Measurements from ENCODE around the gene CMIP. TPM values are rescaled to one million over a fixed set of nuclear protein-coding genes. Genes with fewer than 3 reads are reported as not detected.

The CMIP gene
- total RNA-seq, 2 experiments from 2014 or later, result 57.1 to 58.3 TPM

GRCh38 chr16:81601008-81601428 lies 156.4 kb downstream of the CMIP start:
- Mint-ChIP-seq H3K27ac (no peak overlapping the region), H3K4me3 (no peak overlapping the region), H3K27me3 (no peaks in the 10 kb centered on the region), H3K9me3 (no peaks in the 10 kb centered on the region), H3K36me3 (ENCODE audit: low read depth) (no peaks in the 10 kb centered on the region), H3K4me1 (peaks cover 13% of the 10 kb centered on the region)
- no peak for DNase-seq
- ChIA-PET POLR2A (no interaction called here), CTCF (no interaction called here)

- Mint-ChIP-seq H3K4me3 (no peak overlapping the region), H3K36me3 (ENCODE audit: low read depth) (no peaks in the 10 kb centered on the region), H3K27ac (no peak overlapping the region), H3K4me1 (peaks cover 8% of the 10 kb centered on the region), H3K27me3 (no peaks in the 10 kb centered on the region), H3K9me3 (no peaks in the 10 kb centered on the region)
- no peak for DNase-seq
- ChIA-PET CTCF (no interaction called here), POLR2A (no interaction called here)
Measured at GRCh38 chr16:81601601-81602255, 157.1 kb downstream of the CMIP start.

- ChIA-PET CTCF (interaction anchor here (1.3 kb wide), 1 partner anchor 13 kb away, joined by 4 read pairs; no protein-coding TSS in a partner anchor), POLR2A (no interaction called here)
- no peaks in the 10 kb centered on the region for H3K9me3 Mint-ChIP-seq
- H3K36me3 Mint-ChIP-seq (ENCODE audit: low read depth), result no peaks in the 10 kb centered on the region
- no peak overlapping the region for H3K27ac Mint-ChIP-seq
- H3K27me3 Mint-ChIP-seq, result no peaks in the 10 kb centered on the region
- DNase-seq, result no peak
- H3K4me3 Mint-ChIP-seq, result no peak overlapping the region
- H3K4me1 Mint-ChIP-seq, result peaks cover 3% of the 10 kb centered on the region
Measured at GRCh38 chr16:81602256-81602776, 157.7 kb downstream of the CMIP start.

GRCh38 chr16:81602792-81603191 lies 158.2 kb downstream of the CMIP start:
- no peaks in the 10 kb centered on the region for H3K9me3 Mint-ChIP-seq
- CTCF ChIA-PET, result interaction anchor here (1.3 kb wide), 1 partner anchor 13 kb away, joined by 4 read pairs; no protein-coding TSS in a partner anchor
- peaks cover 2% of the 10 kb centered on the region for H3K4me1 Mint-ChIP-seq
- H3K27ac Mint-ChIP-seq, result no peak overlapping the region
- POLR2A ChIA-PET, result no interaction called here
- no peak for DNase-seq
- peaks cover under 1% of the 10 kb centered on the region for H3K36me3 Mint-ChIP-seq (ENCODE audit: low read depth)
- H3K27me3 Mint-ChIP-seq, result no peaks in the 10 kb centered on the region
- no peak overlapping the region for H3K4me3 Mint-ChIP-seq

GRCh38 chr16:81604960-81605383 lies 160.4 kb downstream of the CMIP start:
- POLR2A ChIA-PET, result no interaction called here
- Mint-ChIP-seq H3K4me1 (no peaks in the 10 kb centered on the region), H3K4me3 (no peak overlapping the region), H3K27ac (no peak overlapping the region), H3K27me3 (no peaks in the 10 kb centered on the region), H3K36me3 (ENCODE audit: low read depth) (peaks cover 3% of the 10 kb centered on the region), H3K9me3 (no peaks in the 10 kb centered on the region)
- DNase-seq, result no peak
- CTCF ChIA-PET, result no interaction called here

- POLR2A ChIA-PET, result no interaction called here
- H3K27me3 Mint-ChIP-seq, result no peaks in the 10 kb centered on the region
- CTCF ChIA-PET, result no interaction called here
- DNase-seq, result no peak
- H3K4me1 Mint-ChIP-seq, result no peaks in the 10 kb centered on the region
- no peaks in the 10 kb centered on the region for H3K9me3 Mint-ChIP-seq
- H3K4me3 Mint-ChIP-seq, result no peak overlapping the region
- no peak overlapping the region for H3K27ac Mint-ChIP-seq
- H3K36me3 Mint-ChIP-seq (ENCODE audit: low read depth), result peaks cover 3% of the 10 kb centered on the region
Measured at GRCh38 chr16:81606039-81606438, 161.4 kb downstream of the CMIP start.

GRCh38 chr16:81607006-81607405 lies 162.4 kb downstream of the CMIP start:
- no peak overlapping the region for H3K27ac Mint-ChIP-seq
- no peak overlapping the region for H3K4me3 Mint-ChIP-seq
- CTCF ChIA-PET, result no interaction called here
- no peaks in the 10 kb centered on the region for H3K9me3 Mint-ChIP-seq
- POLR2A ChIA-PET, result no interaction called here
- H3K36me3 Mint-ChIP-seq (ENCODE audit: low read depth), result peaks cover 3% of the 10 kb centered on the region
- DNase-seq, result no peak
- no peaks in the 10 kb centered on the region for H3K27me3 Mint-ChIP-seq
- H3K4me1 Mint-ChIP-seq, result no peaks in the 10 kb centered on the region

- Mint-ChIP-seq H3K27ac (no peak overlapping the region), H3K9me3 (no peaks in the 10 kb centered on the region), H3K36me3 (ENCODE audit: low read depth) (peaks cover 3% of the 10 kb centered on the region), H3K27me3 (no peaks in the 10 kb centered on the region), H3K4me1 (no peaks in the 10 kb centered on the region), H3K4me3 (no peak overlapping the region)
- POLR2A ChIA-PET, result no interaction called here
- CTCF ChIA-PET, result no interaction called here
- no peak for DNase-seq
Measured at GRCh38 chr16:81607805-81608522, 163.4 kb downstream of the CMIP start.

GRCh38 chr16:81608523-81609209 lies 164.1 kb downstream of the CMIP start:
- DNase-seq, result no peak
- Mint-ChIP-seq H3K4me3 (no peak overlapping the region), H3K27me3 (no peaks in the 10 kb centered on the region), H3K4me1 (no peaks in the 10 kb centered on the region), H3K9me3 (no peaks in the 10 kb centered on the region), H3K36me3 (ENCODE audit: low read depth) (peaks cover 3% of the 10 kb centered on the region), H3K27ac (no peak overlapping the region)
- CTCF ChIA-PET, result no interaction called here
- POLR2A ChIA-PET, result no interaction called here

- peaks cover 3% of the 10 kb centered on the region for H3K36me3 Mint-ChIP-seq (ENCODE audit: low read depth)
- no peaks in the 10 kb centered on the region for H3K9me3 Mint-ChIP-seq
- no peaks in the 10 kb centered on the region for H3K27me3 Mint-ChIP-seq
- no peak for DNase-seq
- no peak overlapping the region for H3K27ac Mint-ChIP-seq
- CTCF ChIA-PET, result no interaction called here
- H3K4me3 Mint-ChIP-seq, result no peak overlapping the region
- POLR2A ChIA-PET, result no interaction called here
- H3K4me1 Mint-ChIP-seq, result no peaks in the 10 kb centered on the region
Measured at GRCh38 chr16:81609323-81609892, 164.8 kb downstream of the CMIP start.

- no peak for DNase-seq
- no peaks in the 10 kb centered on the region for H3K27me3 Mint-ChIP-seq
- CTCF ChIA-PET, result no interaction called here
- POLR2A ChIA-PET, result no interaction called here
- H3K4me3 Mint-ChIP-seq, result no peak overlapping the region
- peaks cover 3% of the 10 kb centered on the region for H3K36me3 Mint-ChIP-seq (ENCODE audit: low read depth)
- H3K9me3 Mint-ChIP-seq, result no peaks in the 10 kb centered on the region
- H3K27ac Mint-ChIP-seq, result no peak overlapping the region
- no peaks in the 10 kb centered on the region for H3K4me1 Mint-ChIP-seq
Measured at GRCh38 chr16:81610144-81610842, 165.7 kb downstream of the CMIP start.

- no peaks in the 10 kb centered on the region for H3K4me1 Mint-ChIP-seq
- DNase-seq, result no peak
- no peaks in the 10 kb centered on the region for H3K27me3 Mint-ChIP-seq
- H3K4me3 Mint-ChIP-seq, result no peak overlapping the region
- peaks cover 3% of the 10 kb centered on the region for H3K36me3 Mint-ChIP-seq (ENCODE audit: low read depth)
- ChIA-PET POLR2A (no interaction called here), CTCF (no interaction called here)
- no peak overlapping the region for H3K27ac Mint-ChIP-seq
- no peaks in the 10 kb centered on the region for H3K9me3 Mint-ChIP-seq
Measured at GRCh38 chr16:81610936-81611335, 166.3 kb downstream of the CMIP start.

GRCh38 chr16:81611721-81612120 lies 167.1 kb downstream of the CMIP start:
- Mint-ChIP-seq H3K36me3 (ENCODE audit: low read depth) (peaks cover 3% of the 10 kb centered on the region), H3K9me3 (no peaks in the 10 kb centered on the region), H3K4me1 (no peaks in the 10 kb centered on the region), H3K27me3 (no peaks in the 10 kb centered on the region), H3K4me3 (no peak overlapping the region), H3K27ac (no peak overlapping the region)
- ChIA-PET POLR2A (no interaction called here), CTCF (interaction anchor here (0.7 kb wide), 1 partner anchor 14 kb away, joined by 3 read pairs; no protein-coding TSS in a partner anchor)
- no peak for DNase-seq
